B cell (primary cell): Measurements from ENCODE around the gene THADA. TPM values are rescaled to one million over a fixed set of nuclear protein-coding genes. Genes with fewer than 3 reads are reported as not detected.

Experiments
- ATAC-seq: fragments of 200-7000 bp; cut with Tn5 transposase; one replicate; pipeline ENCODE4 v1.10.0; 2021; ENCODE audit warnings: low read depth, mild to moderate bottlenecking, moderate number of reproducible peaks, moderate library complexity
- CTCF ChIA-PET: fragments of 350-600 bp; sonication (Branson Sonifier 250); formaldehyde crosslinking; loops from one replicate; lab custom pipeline; 2021; ENCODE audit warnings: antibody characterized with exemption, inconsistent platforms; lab: Charles Lee
- POLR2A ChIA-PET: fragments of 350-600 bp; sonication (Branson Sonifier 250); formaldehyde crosslinking; loops from one replicate; lab custom pipeline; 2021; ENCODE audit warnings: antibody characterized with exemption; lab: Charles Lee
- DNase-seq: peaks from one replicate; pipeline ENCODE4 v3.0.0; 2013
- H2AFZ ChIP-seq: 2 replicates; pipeline ENCODE4 v1.6.1; 2012; ENCODE audit warnings: mild to moderate bottlenecking, low read depth, low read length; ENCODE audit not compliant: insufficient read depth, poor library complexity, severe bottlenecking
- H3K27ac ChIP-seq, 2 donors: 1 replicate in 1 of 2; 2 replicates in 1 of 2; pipeline ENCODE4 v1.5.1; 2012 to 2013; ENCODE audit warnings: low read length in 2 of 2, mild to moderate bottlenecking in 2 of 2, moderate library complexity in 1 of 2
- H3K27me3 ChIP-seq, 4 experiments: fragments of 200-600 bp in 1 of 4; sonication (generic) in 1 of 4; replicated peaks in 1 of 4; 1 replicate in 2 of 4; 2 replicates in 2 of 4; pipeline versions ENCODE4 v1.6.1 to v1.7.0; 2013 to 2016; ENCODE audit warnings: low read length in 3 of 4, mild to moderate bottlenecking in 2 of 4, mixed read lengths in 1 of 4, moderate library complexity in 1 of 4; ENCODE audit not compliant: insufficient read depth in 4 of 4, control insufficient read depth in 3 of 4; ENCODE audit errors: control extremely low read depth in 1 of 4
- H3K36me3 ChIP-seq, 2 experiments: replicated peaks in 1 of 2; 1 replicate in 1 of 2; 2 replicates in 1 of 2; pipeline versions ENCODE4 v1.6.1 to v1.7.1; 2013; ENCODE audit warnings: low read length in 1 of 2; ENCODE audit not compliant: insufficient read depth in 2 of 2, control insufficient read depth in 1 of 2; ENCODE audit errors: control extremely low read depth in 1 of 2, extremely low read depth in 1 of 2
- H3K4me1 ChIP-seq, 2 donors: fragments of 200-600 bp in 1 of 2; sonication (generic) in 1 of 2; 1 replicate in 1 of 2; 2 replicates in 1 of 2; pipeline versions ENCODE4 v1.5.1 to v1.6.1; 2013 to 2017; ENCODE audit warnings: low read length in 2 of 2; ENCODE audit not compliant: control insufficient read depth in 2 of 2, insufficient read depth in 2 of 2
- H3K4me2 ChIP-seq: replicated peaks from 2 replicates; pipeline ENCODE3; 2012; ENCODE audit warnings: mild to moderate bottlenecking, low read depth, low read length; ENCODE audit not compliant: poor library complexity, severe bottlenecking
- H3K4me3 ChIP-seq, 5 experiments: fragments of 200-600 bp in 1 of 5; sonication (generic) in 1 of 5; 1 replicate in 3 of 5; 2 replicates in 2 of 5; pipeline versions ENCODE4 v1.5.1 to v1.7.0; 2011 to 2016; ENCODE audit warnings: low read length in 4 of 5, mild to moderate bottlenecking in 4 of 5, low read depth in 2 of 5, control low read depth in 1 of 5, moderate library complexity in 1 of 5; ENCODE audit not compliant: insufficient read depth in 1 of 5; ENCODE audit errors: control extremely low read depth in 1 of 5, extremely low read depth in 1 of 5
- H3K79me2 ChIP-seq: fragments of 200-600 bp; sonication (generic); one replicate; pipeline ENCODE4 v1.6.0; 2016; ENCODE audit warnings: low read length; ENCODE audit not compliant: control insufficient read depth, insufficient read depth
- H3K9ac ChIP-seq: fragments of 200-600 bp; sonication (generic); 2 replicates; pipeline ENCODE4 v1.6.1; 2017; ENCODE audit warnings: mild to moderate bottlenecking, low read length, moderate library complexity
- H3K9me3 ChIP-seq, 3 donors: one replicate each; pipeline versions ENCODE4 v1.6.1 to v1.7.1; 2013; ENCODE audit warnings: low read length in 2 of 3; ENCODE audit not compliant: control insufficient read depth in 2 of 3, insufficient read depth in 1 of 3; ENCODE audit errors: control extremely low read depth in 1 of 3
- H4K20me1 ChIP-seq: 2 replicates; pipeline ENCODE4 v1.6.0; 2012; ENCODE audit warnings: mild to moderate bottlenecking, low read length; ENCODE audit not compliant: insufficient read depth, control insufficient read depth, poor library complexity, severe bottlenecking
- H3K27ac Mint-ChIP-seq: one replicate; pipeline ENCODE4 v1.8.0; 2021; ENCODE audit warnings: mixed read lengths
- H3K27me3 Mint-ChIP-seq: one replicate; pipeline ENCODE4 v1.8.0; 2021; ENCODE audit warnings: mixed read lengths
- H3K4me1 Mint-ChIP-seq: one replicate; pipeline ENCODE4 v1.8.0; 2021; ENCODE audit warnings: mixed read lengths
- H3K4me3 Mint-ChIP-seq: one replicate; pipeline ENCODE4 v1.8.0; 2021; ENCODE audit warnings: mixed read lengths
- H3K9me3 Mint-ChIP-seq: one replicate; pipeline ENCODE4 v1.8.0; 2022; ENCODE audit warnings: mixed read lengths; ENCODE audit not compliant: insufficient read depth
- EZH2 ChIP-seq: IDR thresholded peaks from 2 replicates; pipeline ENCODE4 v1.6.1; 2012; ENCODE audit warnings: borderline replicate concordance, low read depth, mild to moderate bottlenecking, moderate library complexity, low read length; ENCODE audit not compliant: insufficient read depth, poor library complexity, severe bottlenecking
- whole genome bisulfite sequencing: methylation state at CpG from one replicate; pipeline ENCODE4 v1.1.5; 2013; ENCODE audit warnings: missing lambda C conversion rate; ENCODE audit not compliant: insufficient coverage; 5-methylcytosine and 5-hydroxymethylcytosine counted together
- intact Hi-C: fragments of 100-400 bp; cut with micrococcal nuclease; formaldehyde crosslinking; loops from one replicate; pipeline ENCODE4 v1.10.0; 2022
- polyA plus RNA-seq: library from polyadenylated mRNA; depleted of rRNA; stranded (reverse); fragments of >200 nt; gene quantifications from 2 replicates; pipeline ENCODE4 v1.2.3, GENCODE V29; 2012
- total RNA-seq, 2 donors: library from RNA; stranded (reverse); fragments of 120-200 nt in 1 of 2; gene quantifications; 1 replicate in 1 of 2; 2 replicates in 1 of 2; pipeline versions ENCODE4 v1.2.3 to v1.2.4, GENCODE V29; 2013 to 2022
- TF ChIP-seq, protein P1 (sequence below): fragments of 200-600 bp; IDR thresholded peaks from one replicate; pipeline ENCODE4 v1.8.0; 2022; ENCODE audit warnings: antibody characterized with exemption, mild to moderate bottlenecking

The THADA gene
- total and polyA plus RNA-seq, 2 donors (not counting 1 experiment from before 2014, with no cell fraction given), result 17.6 to 48.5 TPM

DNA sequence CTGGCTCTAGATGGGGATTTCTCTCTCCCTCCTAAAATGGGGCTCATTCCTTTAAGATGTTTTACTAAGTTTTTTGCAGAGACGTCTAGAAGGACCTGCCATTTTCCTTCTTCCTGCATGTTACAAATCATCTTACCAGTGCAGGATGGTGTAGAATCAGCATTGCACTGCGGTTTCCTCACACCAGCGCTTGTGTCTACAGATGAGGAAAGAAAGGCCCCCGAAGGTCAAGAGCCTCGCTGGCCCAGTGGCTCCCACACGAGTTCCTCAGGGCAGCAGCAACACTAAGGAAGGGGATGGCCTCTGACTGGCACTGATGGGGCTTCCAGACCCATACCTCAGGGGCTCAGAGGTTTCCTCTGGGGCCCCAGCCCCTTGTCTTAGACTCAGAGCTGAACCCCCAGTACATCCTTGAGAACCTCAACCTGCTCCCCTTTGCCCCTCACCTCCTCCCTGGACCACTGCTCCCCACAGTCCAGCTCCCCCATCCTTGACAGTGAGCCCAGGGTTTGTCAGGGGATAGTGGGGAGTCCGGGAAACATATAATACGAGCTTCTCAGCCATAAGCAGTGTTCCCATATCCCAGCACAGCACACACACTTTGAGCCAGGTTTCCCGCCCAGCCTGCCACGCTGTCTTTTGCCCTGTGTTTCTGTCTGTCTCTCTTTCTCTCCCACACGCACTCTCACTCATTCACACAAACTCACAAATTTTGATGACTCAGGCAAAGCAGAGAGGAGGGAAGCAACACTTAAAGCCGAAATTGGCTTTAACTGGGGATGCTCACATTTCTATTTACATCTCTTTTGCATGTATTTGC is 398.9 kb downstream of the THADA start:
- H3K4me2 ChIP-seq, result peak overlapping the region; percentile 21
- no peak for ATAC-seq

More for the DNA sequence above, 398.9 kb downstream of the THADA start:
- no peak overlapping the region for H3K9ac ChIP-seq
- H3K79me2 ChIP-seq, result peaks cover 4% of the 10 kb centered on the region
- H3K36me3 ChIP-seq, result no peaks in the 10 kb centered on the region
- H3K27me3 ChIP-seq, result no peaks in the 10 kb centered on the region
- no peak overlapping the region for H3K27ac ChIP-seq
- Mint-ChIP-seq H3K27ac (peak overlapping the region; percentile 86), H3K4me1 (peaks cover 43% of the 10 kb centered on the region), H3K27me3 (no peaks in the 10 kb centered on the region), H3K9me3 (peaks cover 3% of the 10 kb centered on the region), H3K4me3 (peak overlapping the region; percentile 68)
- TF ChIP-seq, protein P1, sequence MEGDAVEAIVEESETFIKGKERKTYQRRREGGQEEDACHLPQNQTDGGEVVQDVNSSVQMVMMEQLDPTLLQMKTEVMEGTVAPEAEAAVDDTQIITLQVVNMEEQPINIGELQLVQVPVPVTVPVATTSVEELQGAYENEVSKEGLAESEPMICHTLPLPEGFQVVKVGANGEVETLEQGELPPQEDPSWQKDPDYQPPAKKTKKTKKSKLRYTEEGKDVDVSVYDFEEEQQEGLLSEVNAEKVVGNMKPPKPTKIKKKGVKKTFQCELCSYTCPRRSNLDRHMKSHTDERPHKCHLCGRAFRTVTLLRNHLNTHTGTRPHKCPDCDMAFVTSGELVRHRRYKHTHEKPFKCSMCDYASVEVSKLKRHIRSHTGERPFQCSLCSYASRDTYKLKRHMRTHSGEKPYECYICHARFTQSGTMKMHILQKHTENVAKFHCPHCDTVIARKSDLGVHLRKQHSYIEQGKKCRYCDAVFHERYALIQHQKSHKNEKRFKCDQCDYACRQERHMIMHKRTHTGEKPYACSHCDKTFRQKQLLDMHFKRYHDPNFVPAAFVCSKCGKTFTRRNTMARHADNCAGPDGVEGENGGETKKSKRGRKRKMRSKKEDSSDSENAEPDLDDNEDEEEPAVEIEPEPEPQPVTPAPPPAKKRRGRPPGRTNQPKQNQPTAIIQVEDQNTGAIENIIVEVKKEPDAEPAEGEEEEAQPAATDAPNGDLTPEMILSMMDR, result no peak
- TF ChIP-seq EZH2, result no peak
- no peaks in the 10 kb centered on the region for H3K9me3 ChIP-seq
- CTCF ChIA-PET, result interaction anchor here (0.6 kb wide), 1 partner anchor 8 kb away, joined by 3 read pairs; no protein-coding TSS in a partner anchor
- WGBS, result 55% methylated on average over 11 of the region's 12 CpGs
- intact Hi-C loops, result no loop called here
- H2AFZ ChIP-seq, result peak overlapping the region; percentile 11
- H4K20me1 ChIP-seq, result no peaks in the 10 kb centered on the region
- POLR2A ChIA-PET, result interaction anchor here (0.7 to 3.4 kb wide), 7 partner anchors 9 to 62 kb away, joined by 3 to 17 read pairs (median 4); no protein-coding TSS in a partner anchor
- H3K4me3 ChIP-seq, result no peak overlapping the region
- no peak for DNase-seq
- peaks cover 40 to 66% of the 10 kb centered on the region in 2 donors for H3K4me1 ChIP-seq
